ENCODE data around the gene CHRNE. TPM values are rescaled to one million over a fixed set of nuclear protein-coding genes. Genes with fewer than 3 reads are reported as not detected.
A peak's percentile ranks its signal among the peaks of the same experiment; 100 is the strongest.

Gene CHRNE
- total and polyA plus RNA-seq, 2 of the 8 experiments (the other 6 are each of a cell fraction or from before 2014, with no cell fraction given), result 0.15 to 0.33 TPM

- H2AK5ac ChIP-seq (ENCODE audit: low read depth, low read length), result no peak overlapping the region
- H2AFZ ChIP-seq (ENCODE audit: low read length), result no peak overlapping the region
- H2BK5ac ChIP-seq (ENCODE audit: low read depth, low read length), result peak overlapping the region; percentile 94
- peak overlapping the region; percentile 97 for H4K5ac ChIP-seq (ENCODE audit: insufficient read length, low read depth, low read length)
- peak in 1 of 2 experiments; percentile 85 for DNase-seq (ENCODE audit: low read depth in 1 of 2, low spot score in 2 of 2)
- H3K18ac ChIP-seq (ENCODE audit: extremely low read depth, low read length), result peak overlapping the region; percentile 97
- peaks cover 8 to 35% of the 10 kb centered on the region in 2 experiments for H3K79me2 ChIP-seq (ENCODE audit: control insufficient read depth in 1 of 2, insufficient read depth in 2 of 2, low read length in 2 of 2)
- H3K4me1 ChIP-seq (replicated peaks in 1 of 4; ENCODE audit: control insufficient read depth in 3 of 4, insufficient read depth in 4 of 4, low read length in 3 of 4), result peaks cover 4 to 17% (median 12%) of the 10 kb centered on the region in 4 experiments
- peak overlapping the region; percentile 94 for H3K27ac ChIP-seq (ENCODE audit: low read depth, low read length)
- H2BK20ac ChIP-seq (ENCODE audit: low read length), result no peak overlapping the region
- H3K56ac ChIP-seq (replicated peaks; ENCODE audit: insufficient read length, low read depth, low read length), result peak overlapping the region; percentile 93
- peak overlapping the region; percentile 46 for H3K4ac ChIP-seq (replicated peaks; ENCODE audit: insufficient read length, low read depth, low read length)
- peaks cover under 1 to 26% (median 19%) of the 10 kb centered on the region in 4 experiments for H3K36me3 ChIP-seq (ENCODE audit: control insufficient read depth in 2 of 4, insufficient read depth in 4 of 4, low read length in 3 of 4)
- no peak overlapping the region for H2BK12ac ChIP-seq (ENCODE audit: low read depth, low read length)
- H3K23me2 ChIP-seq (ENCODE audit: low read depth, low read length), result peaks cover 14% of the 10 kb centered on the region
- H4K8ac ChIP-seq (ENCODE audit: extremely low read depth, insufficient read depth, low read length), result peak overlapping the region; percentile 93
- 0 out of 2 replicates have a peak, but pooled peaks cover 2% of the 10 kb centered on the region for H3K79me1 ChIP-seq (ENCODE audit: low read depth, low read length)
- H3K4me3 ChIP-seq (ENCODE audit: extremely low read depth in 1 of 4, insufficient read depth in 2 of 4, low read depth in 3 of 4, low read length in 4 of 4), result peak overlapping the region; percentile 87 to 99 (median 96)
- peak overlapping the region; percentile 96 for H4K91ac ChIP-seq (replicated peaks; ENCODE audit: insufficient read length, low read length)
- H3K9ac ChIP-seq (replicated peaks in 1 of 4; ENCODE audit: extremely low read depth in 1 of 4, low read depth in 3 of 4, low read length in 3 of 4), result peak overlapping the region; percentile 57 to 80 (median 76)
- H3K27me3 ChIP-seq (replicated peaks in 1 of 4; ENCODE audit: control insufficient read depth in 3 of 4, extremely low read depth in 1 of 4, insufficient read depth in 3 of 4, low read length in 3 of 4), result no peaks in the 10 kb centered on the region
- no peaks in the 10 kb centered on the region for H3K9me3 ChIP-seq (ENCODE audit: insufficient read depth in 2 of 2, low read depth in 1 of 2, low read length in 1 of 2)
- ChIA-PET POLR2A (ENCODE audit: partially characterized antibody) (interaction anchor here (0.6 to 32.4 kb wide), 16 partner anchors 2 to 339 kb away, joined by 3 to 987 read pairs (median 8); partner anchors contain the start of genes CAMTA2, ENO3, GP1BA and INCA1), CTCF (ENCODE audit: partially characterized antibody) (interaction anchor here (1.3 to 2.1 kb wide), 2 partner anchors 9 to 20 kb away, joined by 3 to 5 read pairs; partner anchors contain the start of genes RNF167 and SLC25A11)
- H3K4me2 ChIP-seq (ENCODE audit: insufficient read depth in 1 of 2, low read depth in 2 of 2, low read length in 2 of 2), result peak overlapping the region; percentile 87 to 95
- no peak for FAIRE-seq
- H2BK120ac ChIP-seq (replicated peaks; ENCODE audit: low read depth, low read length), result no peak overlapping the region
- WGBS, 2 experiments (ENCODE audit: extremely low coverage in 1 of 2, insufficient coverage in 1 of 2, insufficient read length in 1 of 2, insufficient replicate concordance in 2 of 2, low coverage in 1 of 2, low lambda C conversion rate in 2 of 2, missing lambda C conversion rate in 1 of 2), result 0% methylated on average over 20 of the region's 75 CpGs; no CpG with 5 or more reads in 1 of the 2 experiments
- peaks cover 16 to 18% of the 10 kb centered on the region in 2 experiments for H4K20me1 ChIP-seq (replicated peaks in 1 of 2; ENCODE audit: control insufficient read depth in 1 of 2, insufficient read depth in 2 of 2, low read length in 2 of 2)
- H3K23ac ChIP-seq (ENCODE audit: insufficient read length), result no peak overlapping the region
- H3K14ac ChIP-seq (ENCODE audit: insufficient read length), result no peak overlapping the region
- peak overlapping the region; percentile 81; the same call in 1 of the 2 replicates for H2BK15ac ChIP-seq (ENCODE audit: low read length)
- TF ChIP-seq KDM4A (IDR thresholded peaks at IDR 0.05; ENCODE audit: low read depth, low read length, severe bottlenecking) (no peak), BACH1 (IDR thresholded peaks at IDR 0.05; ENCODE audit: low read length) (peak; percentile 46), PHF8 (conservative IDR thresholded peaks at IDR 0.05; ENCODE audit: low read depth, low read length) (peak; percentile 44), TAF1 (IDR thresholded peaks at IDR 0.05; ENCODE audit: low read depth, low read length) (peak; percentile 70), TAF7 (optimal IDR thresholded peaks at IDR 0.05; ENCODE audit: borderline replicate concordance, low read depth, low read length) (peak; percentile 73), E2F6 (IDR thresholded peaks at IDR 0.05) (peak; percentile 81), EGR1 (IDR thresholded peaks at IDR 0.05; ENCODE audit: borderline replicate concordance, low read depth, low read length) (no peak), GABPA (IDR thresholded peaks at IDR 0.05; ENCODE audit: borderline replicate concordance, insufficient read depth, low read length) (no peak), MAX (IDR thresholded peaks at IDR 0.05) (peak; percentile 84), TBP (IDR thresholded peaks at IDR 0.05; ENCODE audit: low read depth, low read length) (peak; percentile 68), POLR2A (IDR thresholded peaks at IDR 0.05; ENCODE audit: control extremely low read depth in 1 of 2, low read depth in 2 of 2, low read length in 2 of 2) (peak in 1 of 2 experiments; percentile 41; a peak in 2 of 3 replicates)
These were observed 46.6 kb upstream of the CHRNE start for GRCh38 chr17:4949321-4950074.

All from H1 (cell line).